NT2/D1 (cell line): ENCODE data around the gene MKRN2OS.

Experiments
- DNase-seq: peaks from one replicate; pipeline ENCODE4 v3.0.0-alpha.2; 2011; ENCODE audit warnings: low read depth, low spot score
- H3K27me3 ChIP-seq: 2 replicates; pipeline ENCODE4 v1.6.0; 2011; ENCODE audit warnings: mild to moderate bottlenecking; ENCODE audit not compliant: insufficient read length, insufficient read depth
- H3K36me3 ChIP-seq: 2 replicates; pipeline ENCODE4 v1.6.1; 2011; ENCODE audit warnings: mild to moderate bottlenecking, low read length, mixed read lengths; ENCODE audit not compliant: insufficient read depth, insufficient read length
- H3K4me1 ChIP-seq: 2 replicates; pipeline ENCODE4 v1.5.1; 2011; ENCODE audit not compliant: insufficient read depth, insufficient read length
- H3K4me3 ChIP-seq: 2 replicates; pipeline ENCODE4 v1.5.1; 2011; ENCODE audit warnings: low read depth; ENCODE audit not compliant: insufficient read length
- H3K9ac ChIP-seq: 2 replicates; pipeline ENCODE4 v1.6.0; 2011; ENCODE audit warnings: low read depth; ENCODE audit not compliant: insufficient read length
- H3K9me3 ChIP-seq: 2 replicates; pipeline ENCODE4 v1.5.1; 2011; ENCODE audit warnings: mild to moderate bottlenecking, low read length; ENCODE audit not compliant: insufficient read depth
- SUZ12 ChIP-seq: IDR thresholded peaks from 2 replicates; pipeline ENCODE4 v1.6.1; 2011; ENCODE audit not compliant: insufficient read length, insufficient read depth; ENCODE audit errors: extremely low read depth
- YY1 ChIP-seq: IDR thresholded peaks from 2 replicates; pipeline ENCODE4 v1.6.1; 2011; ENCODE audit not compliant: insufficient read length, insufficient read depth
- ZNF274 ChIP-seq: IDR thresholded peaks from 2 replicates; pipeline ENCODE4 v1.6.1; 2011; ENCODE audit warnings: mild to moderate bottlenecking, low read depth, low read length

MKRN2OS gene

GRCh38 chr3:12585970-12586369, 40.7 kb upstream of the MKRN2OS start:
- no peaks in the 10 kb centered on the region for H3K27me3 ChIP-seq
- H3K36me3 ChIP-seq = peaks cover 97% of the 10 kb centered on the region
- peaks cover 4% of the 10 kb centered on the region for H3K4me1 ChIP-seq
- H3K9ac ChIP-seq = no peak overlapping the region
- TF ChIP-seq SUZ12 (no peak), YY1 (no peak), ZNF274 (no peak)
- no peak for DNase-seq
- no peaks in the 10 kb centered on the region for H3K9me3 ChIP-seq
- no peak overlapping the region for H3K4me3 ChIP-seq

GRCh38 chr3:12585181-12585580, 39.9 kb upstream of the MKRN2OS start:
- Histone ChIP-seq H3K27me3 (no peaks in the 10 kb centered on the region), H3K9me3 (no peaks in the 10 kb centered on the region), H3K4me3 (no peak overlapping the region), H3K4me1 (peaks cover 4% of the 10 kb centered on the region), H3K9ac (no peak overlapping the region), H3K36me3 (peaks cover 94% of the 10 kb centered on the region)
- DNase-seq = no peak
- TF ChIP-seq SUZ12 (no peak), YY1 (no peak), ZNF274 (no peak)

- Histone ChIP-seq H3K4me3 (no peak overlapping the region), H3K9me3 (no peaks in the 10 kb centered on the region), H3K36me3 (peaks cover 94% of the 10 kb centered on the region), H3K27me3 (no peaks in the 10 kb centered on the region), H3K9ac (no peak overlapping the region), H3K4me1 (peaks cover 4% of the 10 kb centered on the region)
- TF ChIP-seq ZNF274 (no peak), SUZ12 (no peak), YY1 (no peak)
- no peak for DNase-seq
These were observed 38.8 kb upstream of the MKRN2OS start for GRCh38 chr3:12584083-12584482.

- DNase-seq = no peak
- H3K9ac ChIP-seq = no peak overlapping the region
- peaks cover 93% of the 10 kb centered on the region for H3K36me3 ChIP-seq
- H3K4me1 ChIP-seq = peaks cover 4% of the 10 kb centered on the region
- H3K4me3 ChIP-seq = no peak overlapping the region
- TF ChIP-seq SUZ12 (no peak), ZNF274 (no peak), YY1 (no peak)
- H3K9me3 ChIP-seq = no peaks in the 10 kb centered on the region
- H3K27me3 ChIP-seq = no peaks in the 10 kb centered on the region
These were observed 38.0 kb upstream of the MKRN2OS start for GRCh38 chr3:12583280-12583679.

GRCh38 chr3:12582730-12583129, 37.4 kb upstream of the MKRN2OS start:
- Histone ChIP-seq H3K4me3 (no peak overlapping the region), H3K27me3 (no peaks in the 10 kb centered on the region), H3K4me1 (peaks cover 4% of the 10 kb centered on the region), H3K36me3 (peaks cover 87% of the 10 kb centered on the region), H3K9ac (no peak overlapping the region), H3K9me3 (no peaks in the 10 kb centered on the region)
- DNase-seq = no peak
- no peak for TF ChIP-seq ZNF274
- no peak for TF ChIP-seq SUZ12
- TF ChIP-seq YY1 = no peak

DNA sequence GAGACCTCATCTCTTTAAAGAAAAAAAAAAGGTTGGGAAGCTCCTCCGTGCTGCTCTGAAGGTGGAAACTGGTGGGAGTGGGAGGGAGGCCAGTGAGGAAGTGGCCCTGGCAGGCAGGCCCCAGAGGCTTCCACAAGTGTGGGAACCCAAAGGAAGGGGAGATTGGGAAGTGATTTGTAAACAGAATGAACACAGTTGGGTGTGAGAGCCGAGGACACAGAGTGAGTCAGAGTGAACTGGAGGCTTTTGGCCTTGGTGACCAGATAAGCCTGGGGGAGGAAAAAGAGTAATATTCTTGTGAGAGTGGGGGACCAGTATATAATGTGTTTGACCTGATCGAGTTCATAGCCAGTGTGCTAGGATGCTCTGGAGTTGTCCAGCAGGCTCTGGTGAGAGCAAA, 34.6 kb upstream of the MKRN2OS start:
- H3K4me3 ChIP-seq = no peak overlapping the region

DNA sequence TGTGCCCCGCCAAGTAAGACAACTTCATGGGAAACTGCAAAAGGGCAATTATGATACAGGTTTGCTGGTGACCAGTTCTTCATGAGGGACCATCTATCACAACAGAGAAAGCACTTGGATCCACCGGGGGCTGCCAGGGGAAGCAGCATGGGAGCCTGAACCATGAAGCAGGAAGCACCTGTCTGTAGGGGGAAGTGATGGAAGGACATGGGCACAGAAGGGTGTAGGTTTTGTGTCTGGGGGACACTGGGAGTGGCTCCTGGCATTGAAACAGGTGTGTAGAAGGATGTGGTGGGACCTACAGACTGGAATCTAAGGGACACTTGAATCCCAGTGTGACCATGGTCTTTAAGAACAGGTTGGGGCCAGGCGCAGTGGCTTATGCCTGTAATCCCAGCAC, 34.2 kb upstream of the MKRN2OS start:
- no peaks in the 10 kb centered on the region for H3K9me3 ChIP-seq
- H3K9ac ChIP-seq = no peak overlapping the region
- no peak for DNase-seq
- H3K27me3 ChIP-seq = no peaks in the 10 kb centered on the region
- H3K36me3 ChIP-seq = peaks cover 87% of the 10 kb centered on the region
- TF ChIP-seq YY1 (no peak), ZNF274 (no peak), SUZ12 (no peak)
- peaks cover 2% of the 10 kb centered on the region for H3K4me1 ChIP-seq
- no peak overlapping the region for H3K4me3 ChIP-seq

More for the DNA sequence above, 34.6 kb upstream of the MKRN2OS start:
- peaks cover 87% of the 10 kb centered on the region for H3K36me3 ChIP-seq
- no peak for TF ChIP-seq YY1
- no peak for TF ChIP-seq SUZ12
- no peak for TF ChIP-seq ZNF274
- H3K9me3 ChIP-seq = no peaks in the 10 kb centered on the region
- H3K4me1 ChIP-seq = peaks cover 4% of the 10 kb centered on the region
- H3K27me3 ChIP-seq = no peaks in the 10 kb centered on the region
- H3K9ac ChIP-seq = no peak overlapping the region
- DNase-seq = no peak
